Measurements from ENCODE around the gene HOXC4.
A peak's percentile ranks its signal among the peaks of the same experiment; 100 is the strongest.

HOXC4 gene

DNA sequence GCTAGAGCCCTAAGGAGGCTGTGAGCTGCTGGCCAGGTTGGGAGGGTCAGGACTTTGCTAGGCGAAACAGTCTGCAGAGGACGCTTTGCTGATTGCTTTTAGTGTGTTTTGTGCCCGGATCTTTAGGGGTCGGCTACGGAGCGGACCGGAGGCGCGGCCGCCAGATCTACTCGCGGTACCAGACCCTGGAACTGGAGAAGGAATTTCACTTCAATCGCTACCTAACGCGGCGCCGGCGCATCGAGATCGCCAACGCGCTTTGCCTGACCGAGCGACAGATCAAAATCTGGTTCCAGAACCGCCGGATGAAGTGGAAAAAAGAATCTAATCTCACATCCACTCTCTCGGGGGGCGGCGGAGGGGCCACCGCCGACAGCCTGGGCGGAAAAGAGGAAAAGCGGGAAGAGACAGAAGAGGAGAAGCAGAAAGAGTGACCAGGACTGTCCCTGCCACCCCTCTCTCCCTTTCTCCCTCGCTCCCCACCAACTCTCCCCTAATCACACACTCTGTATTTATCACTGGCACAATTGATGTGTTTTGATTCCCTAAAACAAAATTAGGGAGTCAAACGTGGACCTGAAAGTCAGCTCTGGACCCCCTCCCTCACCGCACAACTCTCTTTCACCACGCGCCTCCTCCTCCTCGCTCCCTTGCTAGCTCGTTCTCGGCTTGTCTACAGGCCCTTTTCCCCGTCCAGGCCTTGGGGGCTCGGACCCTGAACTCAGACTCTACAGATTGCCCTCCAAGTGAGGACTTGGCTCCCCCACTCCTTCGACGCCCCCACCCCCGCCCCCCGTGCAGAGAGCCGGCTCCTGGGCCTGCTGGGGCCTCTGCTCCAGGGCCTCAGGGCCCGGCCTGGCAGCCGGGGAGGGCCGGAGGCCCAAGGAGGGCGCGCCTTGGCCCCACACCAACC lies 23.9 kb upstream of the HOXC4 start:
- no peak for DNase-seq

GRCh38 chr12:54030442-54030801 lies 23.2 kb upstream of the HOXC4 start:
- no peak for DNase-seq

GRCh38 chr12:54030889-54031471 lies 22.7 kb upstream of the HOXC4 start:
- DNase-seq: no peak

DNA sequence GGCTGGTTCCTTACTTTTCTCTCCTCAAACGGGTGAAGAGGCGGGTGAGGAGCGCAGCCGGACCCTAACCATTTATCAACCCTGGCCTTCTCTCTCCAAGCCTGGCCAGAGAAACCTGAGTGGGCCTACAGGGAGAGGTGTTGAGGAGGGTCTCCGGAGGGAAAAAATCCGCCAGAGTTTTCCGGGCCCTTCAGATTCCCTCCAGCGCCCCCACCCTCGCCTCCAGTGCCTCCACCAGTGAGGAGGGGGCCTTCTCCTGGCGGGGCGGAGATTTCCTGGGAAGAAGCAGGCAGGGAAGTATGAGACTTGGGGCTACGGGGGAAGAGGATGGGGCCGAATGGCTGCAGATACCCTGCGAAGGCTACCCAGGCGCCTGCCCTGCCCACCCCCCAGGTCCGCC lies 22.2 kb upstream of the HOXC4 start:
- DNase-seq: no peak

GRCh38 chr12:54032086-54032619 lies 21.5 kb upstream of the HOXC4 start:
- DNase-seq: no peak

GRCh38 chr12:54032627-54033100 lies 21.0 kb upstream of the HOXC4 start, which contains the start of gene HOXC5:
Gene HOXC5, plus strand, starts transcription at chr12:54033050. Its CDS starts 73 bp downstream, at chr12:54033123.
- peak; percentile 91 to 93 for DNase-seq

DNA sequence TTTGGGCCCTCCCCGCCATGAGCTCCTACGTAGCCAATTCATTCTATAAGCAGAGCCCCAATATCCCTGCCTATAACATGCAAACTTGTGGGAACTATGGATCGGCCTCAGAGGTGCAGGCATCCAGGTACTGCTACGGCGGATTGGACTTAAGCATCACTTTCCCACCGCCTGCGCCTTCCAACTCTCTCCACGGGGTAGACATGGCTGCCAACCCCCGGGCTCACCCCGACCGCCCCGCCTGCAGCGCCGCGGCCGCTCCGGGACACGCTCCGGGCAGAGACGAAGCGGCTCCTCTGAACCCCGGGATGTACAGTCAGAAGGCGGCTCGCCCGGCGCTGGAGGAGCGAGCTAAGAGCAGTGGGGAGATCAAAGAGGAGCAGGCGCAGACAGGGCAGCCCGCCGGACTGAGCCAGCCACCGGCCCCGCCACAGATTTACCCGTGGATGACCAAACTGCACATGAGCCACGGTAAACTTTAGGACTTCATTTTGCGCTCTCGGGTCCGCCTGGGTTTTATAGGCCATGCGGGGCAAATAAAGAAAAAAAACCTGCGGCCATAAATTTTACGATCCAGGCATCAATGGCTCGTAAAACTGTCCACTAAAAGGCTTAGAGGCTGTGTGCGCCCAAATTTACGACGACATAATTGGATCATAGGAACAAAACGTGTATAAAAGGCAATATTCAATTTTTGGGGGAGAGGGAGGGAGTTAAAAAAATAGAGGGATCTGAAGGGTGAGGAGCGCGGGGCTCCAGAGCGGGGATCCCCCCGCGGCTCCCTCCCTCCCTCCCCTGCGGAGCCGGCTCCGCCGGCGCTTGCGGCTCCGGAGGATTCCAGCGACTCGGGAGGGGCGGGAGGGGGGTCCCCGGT lies 20.3 kb upstream of the HOXC4 start:
- DNase-seq: peak; percentile 51 to 56

DNA sequence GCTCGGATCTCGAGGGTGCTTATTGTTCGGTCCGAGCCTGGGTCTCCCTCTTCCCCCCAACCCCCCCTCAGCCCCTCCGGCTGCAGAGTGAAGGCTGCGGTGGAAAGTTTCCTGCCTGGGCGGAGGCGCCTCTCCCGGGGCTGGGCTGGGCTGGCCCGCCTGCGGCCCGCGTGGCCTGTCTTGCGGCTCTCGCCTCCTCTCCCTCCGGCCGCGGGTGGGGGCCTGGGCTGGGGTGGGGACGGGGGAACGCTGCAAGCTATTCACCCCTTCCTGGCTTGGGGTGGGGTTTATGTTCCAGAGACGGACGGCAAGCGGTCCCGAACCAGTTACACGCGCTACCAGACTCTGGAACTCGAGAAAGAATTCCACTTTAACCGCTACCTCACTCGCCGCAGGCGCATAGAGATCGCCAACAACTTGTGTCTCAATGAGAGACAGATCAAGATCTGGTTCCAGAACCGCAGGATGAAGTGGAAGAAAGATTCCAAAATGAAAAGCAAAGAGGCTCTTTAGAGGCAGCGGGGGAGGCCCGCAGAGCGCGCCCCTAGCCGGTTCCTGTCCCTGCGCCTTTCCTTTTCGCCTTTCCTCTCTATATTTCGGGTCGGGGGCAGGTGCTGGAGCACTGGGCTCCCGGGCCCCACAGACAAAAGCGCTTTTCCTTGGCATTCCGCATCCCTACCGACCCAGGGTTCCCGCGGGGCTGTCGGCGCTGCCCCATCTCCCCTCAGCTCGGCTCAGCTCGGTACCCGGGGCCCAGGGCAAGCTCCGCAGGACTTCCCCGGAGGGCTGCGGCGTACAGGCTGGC lies 19.5 kb upstream of the HOXC4 start:
- DNase-seq: no peak

- no peak for DNase-seq
These were observed 18.8 kb upstream of the HOXC4 start for GRCh38 chr12:54034785-54035310.

GRCh38 chr12:54035568-54036264 lies 17.9 kb upstream of the HOXC4 start:
- DNase-seq: no peak

DNA sequence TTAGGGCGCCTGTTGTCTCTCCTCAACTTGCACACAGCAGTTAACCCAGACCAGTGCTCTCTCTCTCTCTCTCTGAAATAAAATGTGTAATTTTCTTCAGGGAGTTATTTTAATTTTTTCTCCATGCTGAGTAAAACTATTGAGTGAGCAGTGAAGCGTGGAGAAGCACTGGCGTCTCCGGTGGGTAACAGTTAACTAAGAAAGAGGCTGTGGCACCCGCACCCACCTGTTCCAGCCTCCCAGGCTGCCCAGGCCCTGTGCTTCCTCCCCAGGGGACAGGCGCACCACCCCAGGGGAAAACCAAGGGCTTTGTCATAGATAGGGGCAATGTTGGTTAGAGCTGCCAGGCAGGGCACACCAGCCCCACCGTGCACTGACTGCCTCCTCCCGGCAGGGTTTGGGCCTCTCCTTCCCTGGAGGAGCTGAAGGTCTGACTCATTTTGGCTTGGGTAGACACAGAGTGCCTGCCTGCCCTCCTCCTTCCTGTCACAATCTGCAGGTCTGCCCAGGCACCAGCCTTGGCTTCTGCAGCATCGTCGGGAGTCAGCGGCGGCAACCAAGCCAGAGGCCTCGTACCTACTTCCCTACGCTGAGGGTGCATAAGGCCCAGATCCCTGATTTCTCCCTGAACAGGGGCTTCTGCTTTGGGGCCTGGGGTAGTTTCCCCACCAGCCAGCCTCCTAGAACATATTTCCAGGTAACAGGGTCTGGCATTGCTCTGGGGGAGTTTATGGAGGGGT lies 16.8 kb upstream of the HOXC4 start:
- DNase-seq: peak in 1 of 2 experiments; percentile 43

DNA sequence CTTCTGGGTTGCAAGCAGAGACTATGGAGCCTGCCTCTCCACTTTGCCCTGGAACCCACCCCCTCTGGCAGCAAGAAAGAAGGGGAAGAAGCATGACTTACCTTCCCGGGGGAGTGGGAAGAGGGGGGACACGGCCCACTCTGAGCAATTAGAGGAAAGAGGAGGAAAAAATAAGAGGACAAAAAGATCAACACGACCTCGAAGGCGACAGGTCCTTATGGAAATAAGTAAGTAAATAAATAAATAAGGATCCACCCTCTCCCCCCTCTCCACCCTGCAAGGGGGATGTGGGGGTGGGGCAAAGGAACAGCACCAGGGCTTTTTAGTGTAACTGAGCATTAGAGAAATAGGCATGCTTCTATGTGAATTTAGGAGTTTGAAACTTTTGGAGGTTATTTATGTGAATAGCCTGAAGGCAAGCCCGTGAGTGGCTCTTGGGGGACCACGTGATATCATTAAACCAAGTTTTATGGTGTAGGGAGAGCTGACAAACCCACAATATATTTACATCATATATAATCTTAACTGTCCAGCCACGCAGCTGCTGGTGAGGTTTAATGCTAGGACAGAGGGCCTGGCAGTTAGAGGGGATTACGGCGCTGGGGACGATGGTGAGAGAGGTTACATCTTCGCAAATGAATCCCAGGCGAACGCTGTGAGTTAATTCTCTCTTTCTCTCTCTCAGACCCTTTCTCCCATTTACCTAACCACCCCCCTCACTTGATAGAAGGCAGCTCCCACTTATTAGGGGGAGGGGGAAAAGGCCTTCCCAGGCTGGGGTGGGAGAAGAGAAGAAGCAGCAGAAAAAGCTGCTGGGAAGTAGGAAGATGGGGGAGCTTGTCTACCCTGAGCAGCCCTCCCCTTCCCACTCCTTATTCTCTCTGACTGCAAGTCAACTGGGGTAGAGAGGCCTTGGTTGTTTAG lies 16.0 kb upstream of the HOXC4 start:
- DNase-seq: no peak

GRCh38 chr12:54038284-54038870 lies 15.3 kb upstream of the HOXC4 start:
- DNase-seq: no peak

DNA sequence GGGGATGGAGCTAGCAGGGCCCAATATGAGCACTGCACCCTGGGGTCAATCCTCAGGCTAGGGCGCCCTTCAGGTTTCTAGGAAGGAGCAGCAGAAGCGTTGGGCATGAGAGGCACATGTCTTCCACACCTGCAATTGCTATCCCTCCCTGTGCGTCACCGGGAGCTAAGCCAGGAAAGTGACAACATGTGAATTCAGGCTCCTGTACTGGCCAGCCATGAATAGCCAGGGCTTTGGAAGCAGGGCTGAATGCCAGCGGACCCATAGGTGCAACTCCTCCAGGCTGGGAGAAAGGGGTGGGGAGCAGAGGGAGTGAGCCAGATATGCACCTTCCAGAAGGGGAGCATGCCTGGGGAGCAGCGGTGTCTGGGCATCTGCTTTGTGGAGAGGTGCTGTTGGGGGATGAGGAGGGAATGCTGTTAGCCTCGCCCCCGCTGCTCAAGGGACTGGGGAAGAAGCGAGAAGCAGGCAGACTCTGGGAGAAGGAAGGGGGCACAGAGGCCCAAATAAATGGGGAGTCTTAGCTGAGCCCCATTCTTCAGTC lies 14.7 kb upstream of the HOXC4 start:
- DNase-seq: no peak

GRCh38 chr12:54039417-54040147 lies 14.1 kb upstream of the HOXC4 start:
- DNase-seq: no peak

- no peak for DNase-seq
These were observed 13.5 kb upstream of the HOXC4 start for GRCh38 chr12:54040148-54040494.

DNA sequence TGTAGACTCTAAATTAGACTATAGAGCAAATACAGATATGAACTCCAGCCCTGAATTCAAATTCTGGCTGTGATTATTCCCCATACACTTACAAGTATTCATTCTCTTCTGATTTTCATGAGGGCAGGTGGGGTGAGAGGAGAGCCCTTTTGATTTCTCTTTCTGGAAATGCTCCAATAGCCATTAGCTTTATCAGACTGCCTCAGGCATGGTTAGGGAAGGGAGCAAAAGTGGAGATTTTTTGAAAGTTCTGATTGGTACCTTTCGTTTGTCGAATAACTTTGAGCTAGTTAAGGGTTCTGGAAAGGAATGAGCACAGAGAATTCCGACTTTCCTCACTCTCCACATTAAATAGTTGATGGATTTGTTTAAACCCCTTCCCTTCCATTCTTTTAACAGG lies 13.0 kb upstream of the HOXC4 start:
- no peak for DNase-seq

GRCh38 chr12:54041097-54041690 lies 12.4 kb upstream of the HOXC4 start:
- no peak for DNase-seq

All from NCI-H524 (cell line).